ENCODE measurements around the gene TRABD2B. TPM values are rescaled to one million over a fixed set of nuclear protein-coding genes. Genes with fewer than 3 reads are reported as not detected.

TRABD2B gene
- total RNA-seq, 1 experiment from 2014 or later: 0.36 TPM

- no peaks in the 10 kb centered on the region for H3K27me3 ChIP-seq (replicated peaks; ENCODE audit: control insufficient read depth, insufficient read depth, low read length)
- H3K4me3 Mint-ChIP-seq (ENCODE audit: unreplicated experiment): no peak overlapping the region
These were observed 5.0 kb upstream of the TRABD2B start for GRCh38 chr1:48002142-48002541.

GRCh38 chr1:48001696-48002095 lies 4.5 kb upstream of the TRABD2B start:
- no peaks in the 10 kb centered on the region for H3K9me3 Mint-ChIP-seq (ENCODE audit: unreplicated experiment)
- POLR2A ChIA-PET: no interaction called here
- H3K27me3 Mint-ChIP-seq (ENCODE audit: insufficient read depth, unreplicated experiment): peaks cover 11% of the 10 kb centered on the region
- Histone ChIP-seq H3K4me1 (no peaks in the 10 kb centered on the region), H3K4me3 (ENCODE audit: low read depth, low read length) (no peak overlapping the region), H3K9me3 (no peaks in the 10 kb centered on the region), H3K36me3 (ENCODE audit: control insufficient read depth, insufficient read depth, low read length) (no peaks in the 10 kb centered on the region), H3K27me3 (replicated peaks; ENCODE audit: control insufficient read depth, insufficient read depth, low read length) (no peaks in the 10 kb centered on the region)
- DNase-seq: no peak
- intact Hi-C loops (cut with micrococcal nuclease; ENCODE audit: unreplicated experiment): no loop called here
- no TSS peak for BruUV-seq (replicated peaks)
- peaks cover 6% of the 10 kb centered on the region for H3K4me1 Mint-ChIP-seq (ENCODE audit: low read depth, unreplicated experiment)
- H3K27ac Mint-ChIP-seq (ENCODE audit: unreplicated experiment): no peak overlapping the region
- no peaks in the 10 kb centered on the region for H3K36me3 Mint-ChIP-seq (ENCODE audit: insufficient read depth, unreplicated experiment)
- CTCF ChIA-PET: no interaction called here
- no peak for TF ChIP-seq CTCF (IDR thresholded peaks at IDR 0.05; ENCODE audit: insufficient read depth in 1 of 2, low read depth in 1 of 2, low read length in 1 of 2, severe bottlenecking in 1 of 2, unreplicated experiment in 1 of 2)
- H3K4me3 Mint-ChIP-seq (ENCODE audit: unreplicated experiment): no peak overlapping the region

More at GRCh38 chr1:48002142-48002541, 5.0 kb upstream of the TRABD2B start:
- no peak for TF ChIP-seq CTCF (IDR thresholded peaks at IDR 0.05; ENCODE audit: insufficient read depth in 1 of 2, low read depth in 1 of 2, low read length in 1 of 2, severe bottlenecking in 1 of 2, unreplicated experiment in 1 of 2)
- Mint-ChIP-seq H3K27me3 (ENCODE audit: insufficient read depth, unreplicated experiment) (peaks cover 11% of the 10 kb centered on the region), H3K27ac (ENCODE audit: unreplicated experiment) (no peak overlapping the region), H3K36me3 (ENCODE audit: insufficient read depth, unreplicated experiment) (no peaks in the 10 kb centered on the region), H3K9me3 (ENCODE audit: unreplicated experiment) (no peaks in the 10 kb centered on the region), H3K4me1 (ENCODE audit: low read depth, unreplicated experiment) (peaks cover 6% of the 10 kb centered on the region)
- Histone ChIP-seq H3K36me3 (ENCODE audit: control insufficient read depth, insufficient read depth, low read length) (no peaks in the 10 kb centered on the region), H3K9me3 (no peaks in the 10 kb centered on the region), H3K4me3 (ENCODE audit: low read depth, low read length) (no peak overlapping the region), H3K4me1 (peaks cover 3% of the 10 kb centered on the region; the same call in 1 of the 2 replicates)
- CTCF ChIA-PET: no interaction called here
- no peak for DNase-seq
- intact Hi-C loops (cut with micrococcal nuclease; ENCODE audit: unreplicated experiment): no loop called here
- no TSS peak for BruUV-seq (replicated peaks)
- POLR2A ChIA-PET: no interaction called here

DNA sequence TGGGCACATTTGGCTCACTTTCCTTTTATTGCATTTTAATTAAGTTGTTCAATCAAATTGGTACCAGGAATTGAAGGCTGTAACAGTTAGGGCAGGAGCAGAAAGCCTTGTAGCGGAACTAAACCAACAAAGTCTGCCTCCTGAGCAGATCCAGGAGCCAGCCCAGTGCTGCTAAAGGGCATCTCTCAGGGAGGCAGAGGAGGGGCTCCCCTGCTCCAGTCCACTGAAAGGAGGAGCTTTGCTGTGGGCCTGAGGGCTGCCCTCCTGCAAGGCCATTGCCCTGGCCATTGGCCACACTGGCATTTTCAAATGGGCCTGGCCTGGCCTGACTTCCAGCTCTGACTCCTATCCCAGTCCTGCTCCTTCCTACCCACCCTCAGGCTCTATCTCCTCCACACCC lies 3.7 kb upstream of the TRABD2B start:
- intact Hi-C loops (cut with micrococcal nuclease; ENCODE audit: unreplicated experiment): no loop called here
- no TSS peak for BruUV-seq (replicated peaks)
- peaks cover 15% of the 10 kb centered on the region for H3K27me3 Mint-ChIP-seq (ENCODE audit: insufficient read depth, unreplicated experiment)
- Histone ChIP-seq H3K27me3 (replicated peaks; ENCODE audit: control insufficient read depth, insufficient read depth, low read length) (no peaks in the 10 kb centered on the region), H3K4me1 (no peaks in the 10 kb centered on the region), H3K9me3 (no peaks in the 10 kb centered on the region), H3K4me3 (ENCODE audit: low read depth, low read length) (no peak overlapping the region), H3K36me3 (ENCODE audit: control insufficient read depth, insufficient read depth, low read length) (no peaks in the 10 kb centered on the region)
- no peaks in the 10 kb centered on the region for H3K9me3 Mint-ChIP-seq (ENCODE audit: unreplicated experiment)
- DNase-seq: no peak
- POLR2A ChIA-PET: no interaction called here
- H3K36me3 Mint-ChIP-seq (ENCODE audit: insufficient read depth, unreplicated experiment): no peaks in the 10 kb centered on the region
- H3K27ac Mint-ChIP-seq (ENCODE audit: unreplicated experiment): no peak overlapping the region
- no peak for TF ChIP-seq CTCF (IDR thresholded peaks at IDR 0.05; ENCODE audit: insufficient read depth in 1 of 2, low read depth in 1 of 2, low read length in 1 of 2, severe bottlenecking in 1 of 2, unreplicated experiment in 1 of 2)
- no peak overlapping the region for H3K4me3 Mint-ChIP-seq (ENCODE audit: unreplicated experiment)
- CTCF ChIA-PET: no interaction called here
- H3K4me1 Mint-ChIP-seq (ENCODE audit: low read depth, unreplicated experiment): peaks cover 12% of the 10 kb centered on the region
